K562 (cell line): ENCODE data around the gene LMOD1. TPM values are rescaled to one million over a fixed set of nuclear protein-coding genes. Genes with fewer than 3 reads are reported as not detected.

Experiments used
- ATF1 ChIP-seq, 2 experiments: fragments of 450-650 bp in 1 of 2; IDR thresholded peaks; 2 replicates each; pipeline ENCODE4 v1.6.1; 2016; ENCODE audit warnings: missing compliant biosample characterization in 1 of 2, missing genetic modification characterization in 1 of 2
- FOXK2 ChIP-seq, 2 experiments: fragments of 450-650 bp; IDR thresholded peaks in 1 of 2; conservative IDR thresholded peaks in 1 of 2; 2 replicates each; pipeline ENCODE4 v1.6.1; 2016; ENCODE audit warnings: low read depth in 2 of 2, mild to moderate bottlenecking in 1 of 2
- GMEB1 ChIP-seq: fragments of 250-450 bp; sonication (Bioruptor Pico); IDR thresholded peaks from 2 replicates; pipeline ENCODE4 v1.4.0; 2020; ENCODE audit warnings: mild to moderate bottlenecking
- GTF2F1 ChIP-seq: IDR thresholded peaks from 2 replicates; pipeline ENCODE4 v1.6.1; 2011; ENCODE audit warnings: low read depth, low read length, improper control_type of control experiment
- ILK ChIP-seq: fragments of 450-650 bp; IDR thresholded peaks from 2 replicates; pipeline ENCODE4 v1.6.1; 2016; ENCODE audit warnings: missing genetic modification characterization, low read depth, mild to moderate bottlenecking, missing compliant biosample characterization, moderate library complexity, borderline replicate concordance
- KAT2B ChIP-seq: IDR thresholded peaks from one replicate; pipeline ENCODE4 v1.6.1; 2012; ENCODE audit warnings: low read depth, mild to moderate bottlenecking, control low read depth, inconsistent platforms, low read length, moderate library complexity
- KLF1 ChIP-seq: fragments of 450-650 bp; IDR thresholded peaks from 2 replicates; pipeline ENCODE4 v1.6.1; 2016; ENCODE audit warnings: missing genetic modification characterization, missing compliant biosample characterization
- MCM5 ChIP-seq: fragments of 450-650 bp; IDR thresholded peaks from 2 replicates; pipeline ENCODE4 v1.6.1; 2016; ENCODE audit warnings: low read depth
- MXI1 ChIP-seq: IDR thresholded peaks from 2 replicates; pipeline ENCODE4 v1.6.1; 2011; ENCODE audit warnings: low read depth, mild to moderate bottlenecking, improper control_type of control experiment, low read length
- NFATC3 ChIP-seq: fragments of 450-650 bp; IDR thresholded peaks from 2 replicates; pipeline ENCODE4 v1.6.1; 2017; ENCODE audit warnings: mild to moderate bottlenecking
- NR1H2 ChIP-seq: sonication (generic); formaldehyde crosslinking; IDR thresholded peaks from 2 replicates; pipeline ENCODE4 v1.4.0; 2020; ENCODE audit warnings: mild to moderate bottlenecking, missing genetic modification reagents
- RBM15 ChIP-seq: fragments of 200-400 bp; formaldehyde crosslinking; IDR thresholded peaks from 2 replicates; pipeline ENCODE4 v1.6.1; 2018; ENCODE audit warnings: mild to moderate bottlenecking, low read length, moderate library complexity; ENCODE audit not compliant: insufficient read depth
- RBM34 ChIP-seq: fragments of 200-400 bp; formaldehyde crosslinking; IDR thresholded peaks from 2 replicates; pipeline ENCODE4 v1.6.1; 2018; ENCODE audit warnings: low read length, borderline replicate concordance; ENCODE audit not compliant: insufficient read depth
- UBTF ChIP-seq, 2 experiments: IDR thresholded peaks; 2 replicates each; pipeline ENCODE4 v1.6.1; 2012; ENCODE audit warnings: improper control_type of control experiment in 2 of 2, low read depth in 2 of 2, low read length in 2 of 2, borderline replicate concordance in 1 of 2
- ZFP36 ChIP-seq: fragments of 150-350 bp; IDR thresholded peaks from 2 replicates; pipeline ENCODE4 v1.6.1; 2018; ENCODE audit warnings: low read length, low read depth; ENCODE audit not compliant: partially characterized antibody
- ZNF12 ChIP-seq: sonication (generic); formaldehyde crosslinking; IDR thresholded peaks from 2 replicates; pipeline ENCODE4 v1.4.0; 2020; ENCODE audit warnings: mild to moderate bottlenecking, missing genetic modification reagents
- ZNF143 ChIP-seq: sonication (generic); formaldehyde crosslinking; IDR thresholded peaks from 2 replicates; pipeline ENCODE4 v1.9.0; 2022; ENCODE audit warnings: mild to moderate bottlenecking, missing genetic modification reagents
- ZNF354B ChIP-seq: fragments of 250-450 bp; sonication (Bioruptor Pico); IDR thresholded peaks from 2 replicates; pipeline ENCODE4 v1.4.0; 2020
- polyA plus RNA-seq, 8 experiments: library from polyadenylated mRNA; depleted of rRNA in 4 of 8; stranded (reverse) in 5 of 8; unstranded in 3 of 8; fragments of >200 nt; fragmentation: Nextera tagmentation in 2 of 8; fragmentation: Illumina TruSeq in 1 of 8; extraction: Ambion mirVana in 2 of 8; extraction: Trizol in 1 of 8; gene quantifications; 2 replicates each; pipeline versions ENCODE4 v1.2.1 to v1.2.3, GENCODE V29; 2011 to 2014; ENCODE audit warnings: inconsistent platforms in 1 of 8, missing spikeins in 1 of 8
- total RNA-seq, 7 experiments: library from RNA; depleted of rRNA in 6 of 7; stranded (reverse); fragments of >200 nt in 6 of 7; fragmentation: Illumina TruSeq in 2 of 7; extraction: Trizol in 2 of 7; gene quantifications; 2 replicates each; pipeline versions ENCODE4 v1.2.1 to v1.2.3, GENCODE V29; 2011 to 2021; ENCODE audit warnings: low replicate concordance in 1 of 7
- TF ChIP-seq, protein P1 (sequence below): fragments of 250-450 bp; sonication (Bioruptor Pico); IDR thresholded peaks from 2 replicates; pipeline ENCODE4 v1.9.0; 2021; ENCODE audit warnings: mild to moderate bottlenecking, inconsistent platforms
- TF ChIP-seq, protein P2 (sequence below): fragments of 450-650 bp; IDR thresholded peaks from 2 replicates; pipeline ENCODE4 v1.7.0; 2016; ENCODE audit warnings: borderline replicate concordance

The LMOD1 gene
- total and polyA plus RNA-seq, 9 of the 15 experiments (the other 6 are each of a cell fraction or from before 2014, with no cell fraction given): 0.03 to 0.54 (median 0.38) TPM; not detected in 1

GRCh38 chr1:201941420-201942128 is 4.8 kb downstream of the LMOD1 start (continued):
- no peak for TF ChIP-seq RBM15
- TF ChIP-seq, protein P1, sequence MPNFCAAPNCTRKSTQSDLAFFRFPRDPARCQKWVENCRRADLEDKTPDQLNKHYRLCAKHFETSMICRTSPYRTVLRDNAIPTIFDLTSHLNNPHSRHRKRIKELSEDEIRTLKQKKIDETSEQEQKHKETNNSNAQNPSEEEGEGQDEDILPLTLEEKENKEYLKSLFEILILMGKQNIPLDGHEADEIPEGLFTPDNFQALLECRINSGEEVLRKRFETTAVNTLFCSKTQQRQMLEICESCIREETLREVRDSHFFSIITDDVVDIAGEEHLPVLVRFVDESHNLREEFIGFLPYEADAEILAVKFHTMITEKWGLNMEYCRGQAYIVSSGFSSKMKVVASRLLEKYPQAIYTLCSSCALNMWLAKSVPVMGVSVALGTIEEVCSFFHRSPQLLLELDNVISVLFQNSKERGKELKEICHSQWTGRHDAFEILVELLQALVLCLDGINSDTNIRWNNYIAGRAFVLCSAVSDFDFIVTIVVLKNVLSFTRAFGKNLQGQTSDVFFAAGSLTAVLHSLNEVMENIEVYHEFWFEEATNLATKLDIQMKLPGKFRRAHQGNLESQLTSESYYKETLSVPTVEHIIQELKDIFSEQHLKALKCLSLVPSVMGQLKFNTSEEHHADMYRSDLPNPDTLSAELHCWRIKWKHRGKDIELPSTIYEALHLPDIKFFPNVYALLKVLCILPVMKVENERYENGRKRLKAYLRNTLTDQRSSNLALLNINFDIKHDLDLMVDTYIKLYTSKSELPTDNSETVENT (CRISPR knock-in tag): no peak
- TF ChIP-seq MCM5: no peak
- TF ChIP-seq, protein P2, sequence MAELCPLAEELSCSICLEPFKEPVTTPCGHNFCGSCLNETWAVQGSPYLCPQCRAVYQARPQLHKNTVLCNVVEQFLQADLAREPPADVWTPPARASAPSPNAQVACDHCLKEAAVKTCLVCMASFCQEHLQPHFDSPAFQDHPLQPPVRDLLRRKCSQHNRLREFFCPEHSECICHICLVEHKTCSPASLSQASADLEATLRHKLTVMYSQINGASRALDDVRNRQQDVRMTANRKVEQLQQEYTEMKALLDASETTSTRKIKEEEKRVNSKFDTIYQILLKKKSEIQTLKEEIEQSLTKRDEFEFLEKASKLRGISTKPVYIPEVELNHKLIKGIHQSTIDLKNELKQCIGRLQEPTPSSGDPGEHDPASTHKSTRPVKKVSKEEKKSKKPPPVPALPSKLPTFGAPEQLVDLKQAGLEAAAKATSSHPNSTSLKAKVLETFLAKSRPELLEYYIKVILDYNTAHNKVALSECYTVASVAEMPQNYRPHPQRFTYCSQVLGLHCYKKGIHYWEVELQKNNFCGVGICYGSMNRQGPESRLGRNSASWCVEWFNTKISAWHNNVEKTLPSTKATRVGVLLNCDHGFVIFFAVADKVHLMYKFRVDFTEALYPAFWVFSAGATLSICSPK: no peak; the same call in 1 of the 2 replicates
- TF ChIP-seq ZNF143: no peak
- no peak for TF ChIP-seq ZNF12 (CRISPR knock-in tag)
- TF ChIP-seq FOXK2 (conservative IDR thresholded peaks at IDR 0.05 in 1 of 2, IDR thresholded peaks at IDR 0.05 in 1 of 2; ENCODE audit: low read depth in 2 of 2): 0 out of 4 replicates have a peak, but pooled peaks of 1 of the 2 experiments have one; percentile 18
- no peak for TF ChIP-seq KAT2B
- TF ChIP-seq GMEB1 (CRISPR knock-in tag): no peak
- TF ChIP-seq NFATC3: no peak
- no peak for TF ChIP-seq GTF2F1
- TF ChIP-seq ILK (tag): no peak
- no peak for TF ChIP-seq MXI1
- no peak for TF ChIP-seq KLF1
- no peak for TF ChIP-seq ATF1 (CRISPR knock-in tag; IDR thresholded peaks at IDR 0.05)
- TF ChIP-seq ATF1 (tag; IDR thresholded peaks at IDR 0.05): no peak
- no peak for TF ChIP-seq RBM34
- TF ChIP-seq ZNF354B (CRISPR knock-in tag): no peak
- no peak for TF ChIP-seq ZFP36
- peak; percentile 74 to 94; a peak in 3 of 4 replicates for TF ChIP-seq UBTF (IDR thresholded peaks at IDR 0.05; ENCODE audit: borderline replicate concordance in 1 of 2, low read depth in 2 of 2, low read length in 2 of 2)
- TF ChIP-seq NR1H2: no peak
